H9 (cell line): ENCODE data around the gene TRIM28. TPM values are rescaled to one million over a fixed set of nuclear protein-coding genes. Genes with fewer than 3 reads are reported as not detected.

Source experiments
- DNase-seq: peaks from one replicate; pipeline ENCODE4 v3.0.0-alpha.2; 2017
- H2AFZ ChIP-seq: one replicate; pipeline ENCODE4 v1.6.1; 2013; ENCODE audit warnings: mild to moderate bottlenecking, low read length, control low read depth, moderate library complexity
- H2AK5ac ChIP-seq: 2 replicates; pipeline ENCODE4 v1.6.1; 2013; ENCODE audit warnings: low read length, control low read depth, mixed read lengths; ENCODE audit not compliant: insufficient read length
- H2BK120ac ChIP-seq: one replicate; pipeline ENCODE4 v1.6.1; 2013; ENCODE audit warnings: low read depth, mild to moderate bottlenecking, low read length, control low read depth, inconsistent platforms; ENCODE audit not compliant: poor library complexity, severe bottlenecking
- H2BK12ac ChIP-seq: 2 replicates; pipeline ENCODE4 v1.6.1; 2013; ENCODE audit warnings: low read length, control low read depth, mixed read lengths, low read depth; ENCODE audit not compliant: insufficient read length
- H2BK15ac ChIP-seq: 2 replicates; pipeline ENCODE4 v1.6.1; 2013; ENCODE audit warnings: low read depth, low read length, control low read depth
- H2BK20ac ChIP-seq: one replicate; pipeline ENCODE4 v1.6.1; 2013; ENCODE audit warnings: low read depth, mild to moderate bottlenecking, low read length, control low read depth, inconsistent platforms; ENCODE audit not compliant: poor library complexity, severe bottlenecking
- H2BK5ac ChIP-seq: 2 replicates; pipeline ENCODE4 v1.6.1; 2013; ENCODE audit warnings: low read length, control low read depth, mixed read lengths; ENCODE audit not compliant: insufficient read length
- H3K14ac ChIP-seq: 2 replicates; pipeline ENCODE4 v1.6.1; 2013; ENCODE audit warnings: low read length, control low read depth; ENCODE audit not compliant: insufficient read depth
- H3K18ac ChIP-seq: 2 replicates; pipeline ENCODE4 v1.6.1; 2013; ENCODE audit warnings: low read depth, mild to moderate bottlenecking, mixed read lengths, low read length, control low read depth; ENCODE audit not compliant: insufficient read length
- H3K23ac ChIP-seq: 2 replicates; pipeline ENCODE4 v1.6.1; 2013; ENCODE audit warnings: low read length, control low read depth, mixed read lengths, low read depth; ENCODE audit not compliant: insufficient read length
- H3K23me2 ChIP-seq: 2 replicates; pipeline ENCODE4 v1.6.1; 2013; ENCODE audit warnings: low read depth, mild to moderate bottlenecking, mixed read lengths, low read length, control low read depth; ENCODE audit not compliant: insufficient read length, poor library complexity, severe bottlenecking
- H3K27ac ChIP-seq: 2 replicates; pipeline ENCODE4 v1.5.1; 2013; ENCODE audit warnings: low read length, control low read depth, mixed read lengths, low read depth; ENCODE audit not compliant: insufficient read length
- H3K27me3 ChIP-seq: 2 replicates; pipeline ENCODE4 v1.6.1; 2013; ENCODE audit warnings: low read length, control low read depth, inconsistent platforms; ENCODE audit not compliant: insufficient read depth
- H3K4ac ChIP-seq: 2 replicates; pipeline ENCODE4 v1.6.1; 2013; ENCODE audit warnings: low read depth, mild to moderate bottlenecking, control low read depth, inconsistent platforms, low read length, moderate library complexity
- H3K4me1 ChIP-seq: 2 replicates; pipeline ENCODE4 v1.6.1; 2013; ENCODE audit warnings: low read length, control low read depth, inconsistent platforms; ENCODE audit not compliant: insufficient read depth
- H3K4me2 ChIP-seq: 2 replicates; pipeline ENCODE4 v1.6.1; 2013; ENCODE audit warnings: low read length, control low read depth, mixed read lengths; ENCODE audit not compliant: insufficient read length, insufficient read depth
- H3K56ac ChIP-seq: 2 replicates; pipeline ENCODE4 v1.6.1; 2013; ENCODE audit warnings: low read depth, mild to moderate bottlenecking, mixed read lengths, low read length, control low read depth; ENCODE audit not compliant: insufficient read length
- H3K79me1 ChIP-seq: 2 replicates; pipeline ENCODE4 v1.6.1; 2013; ENCODE audit warnings: low read depth, mild to moderate bottlenecking, moderate library complexity, low read length, control low read depth, inconsistent platforms; ENCODE audit not compliant: insufficient read depth, poor library complexity, severe bottlenecking
- H3K79me2 ChIP-seq: 2 replicates; pipeline ENCODE4 v1.6.1; 2013; ENCODE audit warnings: low read length, control low read depth, inconsistent platforms; ENCODE audit not compliant: insufficient read depth
- H3K9ac ChIP-seq: 2 replicates; pipeline ENCODE4 v1.6.1; 2013; ENCODE audit warnings: low read length, control low read depth, mixed read lengths; ENCODE audit not compliant: insufficient read length; ENCODE audit errors: extremely low read depth
- H3K9me3 ChIP-seq: one replicate; pipeline ENCODE4 v1.6.1; 2013; ENCODE audit warnings: low read depth, low read length, inconsistent platforms; ENCODE audit not compliant: control insufficient read depth
- H3T11ph ChIP-seq: one replicate; pipeline ENCODE4 v1.6.1; 2013; ENCODE audit warnings: mild to moderate bottlenecking, low read length, control low read depth, inconsistent platforms
- H4K20me1 ChIP-seq: one replicate; pipeline ENCODE4 v1.6.1; 2013; ENCODE audit not compliant: control insufficient read depth, insufficient read length, insufficient read depth
- H4K5ac ChIP-seq: 2 replicates; pipeline ENCODE4 v1.6.1; 2013; ENCODE audit warnings: low read depth, mild to moderate bottlenecking, mixed read lengths, low read length, control low read depth; ENCODE audit not compliant: insufficient read length
- H4K8ac ChIP-seq: replicated peaks from 2 replicates; pipeline ENCODE4 v1.6.1; 2013; ENCODE audit warnings: low read length, control low read depth, mixed read lengths, low read depth; ENCODE audit not compliant: insufficient read length
- H4K91ac ChIP-seq: 2 replicates; pipeline ENCODE4 v1.6.1; 2013; ENCODE audit warnings: low read depth, mild to moderate bottlenecking, moderate library complexity, mixed read lengths, low read length, control low read depth; ENCODE audit not compliant: insufficient read length
- H3K27ac Mint-ChIP-seq, 3 experiments: 2 replicates in 2 of 3; 3 replicates in 1 of 3; pipeline ENCODE4 v1.8.0; 2020 to 2021; ENCODE audit warnings: mixed read lengths in 3 of 3, mild to moderate bottlenecking in 1 of 3, moderate library complexity in 1 of 3
- H3K27me3 Mint-ChIP-seq: 2 replicates; pipeline ENCODE4 v1.8.0; 2021; ENCODE audit warnings: low read depth, mild to moderate bottlenecking, moderate library complexity, mixed read lengths
- H3K36me3 Mint-ChIP-seq, 3 experiments: 2 replicates in 2 of 3; 3 replicates in 1 of 3; pipeline ENCODE4 v1.8.0; 2020 to 2021; ENCODE audit warnings: low read depth in 3 of 3, mixed read lengths in 3 of 3; ENCODE audit not compliant: insufficient read depth in 1 of 3
- H3K4me1 Mint-ChIP-seq, 2 experiments: 2 replicates each; pipeline ENCODE4 v1.8.0; 2020; ENCODE audit warnings: mixed read lengths in 2 of 2
- H3K4me3 Mint-ChIP-seq, 2 experiments: 2 replicates in 1 of 2; 3 replicates in 1 of 2; pipeline ENCODE4 v1.8.0; 2020 to 2021; ENCODE audit warnings: mild to moderate bottlenecking in 2 of 2, mixed read lengths in 2 of 2, moderate library complexity in 1 of 2
- H3K9me3 Mint-ChIP-seq, 2 experiments: 2 replicates in 1 of 2; 3 replicates in 1 of 2; pipeline ENCODE4 v1.8.0; 2020; ENCODE audit warnings: mild to moderate bottlenecking in 2 of 2, mixed read lengths in 2 of 2, moderate library complexity in 1 of 2
- CTCF ChIP-seq: fragments of 200-600 bp; sonication (generic); conservative IDR thresholded peaks from 3 replicates; pipeline ENCODE4 v1.8.0; 2021; ENCODE audit warnings: antibody characterized with exemption, mild to moderate bottlenecking
- WGBS: extraction: QIAGEN DNeasy Blood & Tissue Kit; methylation state at CpG from one replicate; pipeline ENCODE4 v1.1.7; 2013; ENCODE audit warnings: missing lambda C conversion rate, low lambda C conversion rate, mixed read lengths; ENCODE audit not compliant: insufficient read length; ENCODE audit errors: extremely low coverage; 5-methylcytosine and 5-hydroxymethylcytosine counted together
- total RNA-seq: library from RNA; stranded (reverse); gene quantifications from 2 replicates; pipeline ENCODE4 v1.2.1, GENCODE V29; 2021

TRIM28 gene
- total RNA-seq, 1 experiment from 2014 or later: 1,084 TPM

DNA sequence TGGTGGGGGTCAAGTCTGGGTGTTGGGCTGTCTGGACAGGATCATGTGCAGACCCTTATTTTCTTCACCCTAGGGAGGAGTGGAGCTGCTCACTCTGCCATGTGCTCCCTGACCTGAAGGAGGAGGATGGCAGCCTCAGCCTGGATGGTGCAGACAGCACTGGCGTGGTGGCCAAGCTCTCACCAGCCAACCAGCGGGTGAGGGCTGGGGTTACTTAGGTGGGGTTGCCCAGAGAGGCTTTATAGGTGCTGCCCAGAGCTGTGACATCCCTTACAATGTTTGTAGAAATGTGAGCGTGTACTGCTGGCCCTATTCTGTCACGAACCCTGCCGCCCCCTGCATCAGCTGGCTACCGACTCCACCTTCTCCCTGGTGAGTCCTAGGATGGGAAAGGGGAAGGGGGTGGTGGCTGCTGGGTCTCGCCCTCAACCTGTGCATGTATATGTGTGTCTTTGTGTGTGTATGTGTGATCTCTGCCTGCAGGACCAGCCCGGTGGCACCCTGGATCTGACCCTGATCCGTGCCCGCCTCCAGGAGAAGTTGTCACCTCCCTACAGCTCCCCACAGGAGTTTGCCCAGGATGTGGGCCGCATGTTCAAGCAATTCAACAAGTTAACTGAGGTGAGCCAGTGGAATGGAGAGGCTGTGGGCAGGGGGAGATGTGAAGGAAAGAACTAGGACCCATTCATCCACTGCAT, 5.9 kb downstream of the TRIM28 start:
- TF ChIP-seq CTCF: no peak
- Histone ChIP-seq H3K27ac (no peak overlapping the region), H3K27me3 (no peaks in the 10 kb centered on the region), H3K79me1 (peaks cover 14% of the 10 kb centered on the region), H3T11ph (no peak overlapping the region), H2AFZ (no peak overlapping the region), H3K4ac (no peak overlapping the region), H3K4me2 (no peak overlapping the region), H2BK5ac (no peak overlapping the region), H4K5ac (no peak overlapping the region), H2BK120ac (no peak overlapping the region), H3K18ac (no peak overlapping the region), H3K56ac (no peak overlapping the region), H3K79me2 (peaks cover 25% of the 10 kb centered on the region), H2BK15ac (no peak overlapping the region), H3K23me2 (peaks cover 23% of the 10 kb centered on the region), H4K20me1 (peaks cover 7% of the 10 kb centered on the region), H2AK5ac (no peak overlapping the region), H4K91ac (no peak overlapping the region), H3K14ac (no peak overlapping the region), H4K8ac (no peak overlapping the region), H3K9me3 (no peaks in the 10 kb centered on the region), H2BK20ac (no peak overlapping the region), H2BK12ac (no peak overlapping the region), H3K9ac (no peak overlapping the region), H3K4me1 (peaks cover 4% of the 10 kb centered on the region; the same call in 1 of the 2 replicates), H3K23ac (no peak overlapping the region)
- Mint-ChIP-seq H3K36me3 (peaks cover 59 to 87% (median 81%) of the 10 kb centered on the region in 3 experiments), H3K27ac (peak overlapping the region in 1 of 3 experiments; percentile 64; a peak in 3 of 7 replicates), H3K4me1 (peaks cover 26 to 27% of the 10 kb centered on the region in 2 experiments), H3K4me3 (peak overlapping the region in 1 of 2 experiments; percentile 40; a peak in 1 of 5 replicates), H3K9me3 (no peaks in the 10 kb centered on the region; a peak in 1 of 5 replicates), H3K27me3 (no peaks in the 10 kb centered on the region; the same call in 1 of the 2 replicates)
- no CpG with 5 or more reads among the region's 11 CpGs for WGBS
- DNase-seq: no peak
